Endothelial cell (in vitro differentiated cells): Measurements from ENCODE around the gene RAB44. TPM values are rescaled to one million over a fixed set of nuclear protein-coding genes. Genes with fewer than 3 reads are reported as not detected.

Source experiments
- DNase-seq: peaks from one replicate; pipeline ENCODE4 v3.0.0; 2021; ENCODE audit warnings: low spot score
- H3K27ac Mint-ChIP-seq: one replicate; pipeline ENCODE4 v1.8.0; 2021; ENCODE audit warnings: mixed read lengths, inconsistent platforms; ENCODE audit not compliant: unreplicated experiment
- H3K27me3 Mint-ChIP-seq: one replicate; pipeline ENCODE4 v1.8.0; 2021; ENCODE audit warnings: mild to moderate bottlenecking, moderate library complexity, mixed read lengths, inconsistent platforms; ENCODE audit not compliant: unreplicated experiment
- H3K36me3 Mint-ChIP-seq: one replicate; pipeline ENCODE4 v1.8.0; 2021; ENCODE audit warnings: mild to moderate bottlenecking, low read depth, mixed read lengths, inconsistent platforms; ENCODE audit not compliant: unreplicated experiment
- H3K4me1 Mint-ChIP-seq: one replicate; pipeline ENCODE4 v1.8.0; 2021; ENCODE audit warnings: mild to moderate bottlenecking, mixed read lengths, inconsistent platforms; ENCODE audit not compliant: unreplicated experiment
- H3K4me3 Mint-ChIP-seq: one replicate; pipeline ENCODE4 v1.8.0; 2021; ENCODE audit warnings: mild to moderate bottlenecking, mixed read lengths, inconsistent platforms; ENCODE audit not compliant: unreplicated experiment
- H3K9me3 Mint-ChIP-seq: one replicate; pipeline ENCODE4 v1.8.0; 2021; ENCODE audit warnings: mixed read lengths, inconsistent platforms; ENCODE audit not compliant: unreplicated experiment
- total RNA-seq: library from RNA; stranded (reverse); fragmentation: NEBNext Ultra II Directional; extraction: Animal tissue kit (Norgen Biotek cat#: 25700); gene quantifications from one replicate; pipeline ENCODE4 v1.2.1, GENCODE V29; 2021; ENCODE audit not compliant: unreplicated experiment
- TF ChIP-seq, protein P1 (sequence below): fragments of 200-600 bp; sonication (generic); IDR thresholded peaks from one replicate; pipeline ENCODE4 v1.5.0; 2021; ENCODE audit warnings: antibody characterized with exemption; ENCODE audit not compliant: unreplicated experiment

The RAB44 gene
- total RNA-seq, 1 donor from 2014 or later, result not detected

DNA sequence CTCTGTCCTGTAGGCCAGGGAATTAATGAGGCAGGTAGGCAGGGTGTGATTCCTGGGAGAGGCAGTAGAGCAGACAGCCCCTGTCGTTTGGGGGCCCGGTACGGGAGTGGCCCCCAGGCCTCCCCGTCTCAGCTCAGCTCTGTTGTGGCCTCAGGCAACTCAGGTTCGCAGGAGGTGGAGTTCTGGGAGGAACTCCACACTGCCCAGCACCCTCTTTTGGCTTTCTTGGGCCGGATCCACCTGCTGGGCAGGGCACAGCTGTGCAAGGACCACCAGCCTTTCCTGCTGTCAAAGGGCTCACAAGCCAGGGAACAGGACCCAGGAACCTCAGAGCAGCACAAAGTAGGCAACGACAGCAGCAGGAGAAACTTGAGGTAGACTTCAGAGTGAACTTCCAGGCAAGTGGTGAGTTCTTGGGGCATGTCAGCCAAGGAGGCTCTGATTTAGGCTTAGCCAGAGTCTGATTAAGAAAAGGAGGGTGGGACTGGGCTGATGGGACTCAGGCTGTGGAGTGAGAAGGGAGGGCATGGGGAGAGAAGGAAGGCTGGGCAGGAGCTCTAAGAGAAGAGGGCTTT lies 36.9 kb downstream of the RAB44 start:
- Mint-ChIP-seq H3K4me1 (peaks cover 16% of the 10 kb centered on the region), H3K36me3 (no peaks in the 10 kb centered on the region), H3K9me3 (no peaks in the 10 kb centered on the region), H3K27ac (no peak overlapping the region), H3K4me3 (no peak overlapping the region), H3K27me3 (no peaks in the 10 kb centered on the region)
- DNase-seq, result no peak
- TF ChIP-seq, protein P1, sequence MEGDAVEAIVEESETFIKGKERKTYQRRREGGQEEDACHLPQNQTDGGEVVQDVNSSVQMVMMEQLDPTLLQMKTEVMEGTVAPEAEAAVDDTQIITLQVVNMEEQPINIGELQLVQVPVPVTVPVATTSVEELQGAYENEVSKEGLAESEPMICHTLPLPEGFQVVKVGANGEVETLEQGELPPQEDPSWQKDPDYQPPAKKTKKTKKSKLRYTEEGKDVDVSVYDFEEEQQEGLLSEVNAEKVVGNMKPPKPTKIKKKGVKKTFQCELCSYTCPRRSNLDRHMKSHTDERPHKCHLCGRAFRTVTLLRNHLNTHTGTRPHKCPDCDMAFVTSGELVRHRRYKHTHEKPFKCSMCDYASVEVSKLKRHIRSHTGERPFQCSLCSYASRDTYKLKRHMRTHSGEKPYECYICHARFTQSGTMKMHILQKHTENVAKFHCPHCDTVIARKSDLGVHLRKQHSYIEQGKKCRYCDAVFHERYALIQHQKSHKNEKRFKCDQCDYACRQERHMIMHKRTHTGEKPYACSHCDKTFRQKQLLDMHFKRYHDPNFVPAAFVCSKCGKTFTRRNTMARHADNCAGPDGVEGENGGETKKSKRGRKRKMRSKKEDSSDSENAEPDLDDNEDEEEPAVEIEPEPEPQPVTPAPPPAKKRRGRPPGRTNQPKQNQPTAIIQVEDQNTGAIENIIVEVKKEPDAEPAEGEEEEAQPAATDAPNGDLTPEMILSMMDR, result no peak

DNA sequence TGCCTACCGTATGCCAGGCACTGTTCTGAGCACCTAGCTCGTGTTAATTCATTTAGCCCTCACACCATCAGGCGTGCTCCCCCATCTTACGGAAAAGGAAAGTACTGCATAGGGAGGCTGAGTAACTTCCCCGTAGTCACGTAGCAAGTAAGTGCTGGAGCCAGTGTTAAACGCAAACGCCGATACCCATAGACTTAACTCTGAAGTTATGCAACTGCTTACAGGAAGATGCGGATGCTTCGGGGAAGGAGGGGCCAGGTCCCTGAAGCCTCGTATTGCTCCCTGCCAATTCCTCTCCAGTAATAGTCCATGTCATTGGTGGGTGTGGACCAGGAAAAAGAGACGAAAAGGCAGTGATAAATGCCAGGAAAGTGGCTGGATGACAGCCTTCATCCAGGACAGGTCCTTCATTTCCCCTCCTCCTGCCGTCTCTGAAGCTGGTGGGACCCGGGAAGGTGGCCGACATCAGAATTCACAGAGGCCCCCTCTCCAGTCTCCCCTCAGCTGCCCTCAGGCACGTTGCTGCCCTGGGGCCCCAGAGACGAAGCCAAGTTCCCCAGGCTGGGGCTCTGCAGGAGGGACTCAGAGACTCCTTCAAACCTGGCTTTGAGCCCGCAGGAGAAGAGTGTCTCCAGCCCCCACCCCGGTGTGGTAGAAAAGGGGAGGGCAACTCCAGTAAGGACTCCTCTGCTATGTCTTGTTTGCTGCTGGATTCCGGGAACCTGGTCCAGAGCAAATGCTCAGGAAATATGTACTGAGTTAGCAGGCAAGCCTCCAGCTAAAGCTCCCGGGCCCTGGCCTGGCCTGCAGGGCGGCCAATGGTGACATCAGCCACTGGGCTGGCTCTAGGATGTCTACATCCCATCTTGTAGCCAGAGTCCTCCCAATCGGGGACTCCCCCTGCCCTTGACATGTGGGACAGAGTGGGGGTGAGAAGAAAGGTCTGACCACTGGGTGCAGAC lies 37.8 kb downstream of the RAB44 start:
- H3K27ac Mint-ChIP-seq, result no peak overlapping the region
- no peak overlapping the region for H3K4me3 Mint-ChIP-seq
- TF ChIP-seq, protein P1, result no peak
- H3K36me3 Mint-ChIP-seq, result no peaks in the 10 kb centered on the region
- no peak for DNase-seq
- H3K27me3 Mint-ChIP-seq, result peaks cover 1% of the 10 kb centered on the region
- H3K9me3 Mint-ChIP-seq, result no peaks in the 10 kb centered on the region
- H3K4me1 Mint-ChIP-seq, result peaks cover 19% of the 10 kb centered on the region

DNA sequence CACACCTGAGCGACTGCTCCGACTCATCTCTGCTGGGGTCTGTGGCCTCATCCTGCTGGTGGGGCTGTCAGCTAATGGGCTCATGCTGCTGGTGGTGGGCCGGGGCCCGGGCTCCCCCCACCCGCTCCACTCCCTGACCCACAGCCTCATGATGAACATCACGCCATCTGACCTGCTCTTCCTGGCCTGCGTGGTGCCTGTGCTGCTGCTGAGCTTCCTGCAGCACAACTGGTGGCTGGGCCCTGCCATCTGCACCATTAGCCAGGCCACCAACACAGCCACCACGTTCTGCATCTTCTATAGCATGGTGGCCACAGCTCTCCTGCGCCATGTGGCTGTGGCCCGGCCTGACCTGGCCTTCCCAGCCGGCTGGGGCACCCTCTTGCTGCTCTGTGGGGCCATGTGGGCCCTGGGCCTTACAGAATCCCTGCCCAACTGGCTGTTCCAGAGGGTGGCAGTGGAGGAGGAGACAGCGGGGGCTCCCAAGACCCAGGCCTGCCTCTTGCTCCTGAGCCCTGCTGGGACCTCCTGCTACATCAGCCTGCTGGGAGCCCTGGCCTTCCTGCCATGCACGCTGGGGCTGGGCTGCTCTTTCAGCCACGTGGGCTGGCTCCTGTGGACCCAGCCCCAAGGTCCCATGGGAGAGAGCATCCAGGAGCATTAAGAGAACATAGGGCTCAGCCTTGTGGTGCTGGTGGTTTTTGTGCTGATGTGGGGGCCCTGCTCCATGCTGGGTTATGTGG lies 39.6 kb downstream of the RAB44 start:
- H3K4me1 Mint-ChIP-seq, result peaks cover 12% of the 10 kb centered on the region
- peaks cover 1% of the 10 kb centered on the region for H3K27me3 Mint-ChIP-seq
- no peak overlapping the region for H3K27ac Mint-ChIP-seq
- TF ChIP-seq, protein P1, result no peak
- H3K36me3 Mint-ChIP-seq, result no peaks in the 10 kb centered on the region
- H3K4me3 Mint-ChIP-seq, result no peak overlapping the region
- no peak for DNase-seq
- no peaks in the 10 kb centered on the region for H3K9me3 Mint-ChIP-seq

DNA sequence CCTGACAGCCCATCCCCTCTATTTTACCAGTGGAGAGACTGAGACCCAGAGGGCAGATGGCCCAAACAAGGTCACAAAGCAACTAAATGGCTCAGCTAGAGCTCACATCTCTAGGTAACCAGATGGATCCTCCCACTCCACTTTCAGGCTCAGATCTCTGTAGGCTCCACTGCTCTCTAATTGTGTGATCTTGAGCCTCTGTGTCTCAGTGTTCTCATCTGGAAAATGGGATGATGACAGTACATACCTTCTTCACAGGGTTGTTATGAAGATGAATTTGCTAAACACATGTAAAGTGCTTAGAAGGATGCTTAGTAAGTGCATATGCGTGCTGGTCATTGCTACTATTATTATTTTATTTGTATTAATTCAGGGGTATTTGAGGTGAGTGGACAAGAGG lies 40.5 kb downstream of the RAB44 start:
- Mint-ChIP-seq H3K27ac (no peak overlapping the region), H3K27me3 (peaks cover 6% of the 10 kb centered on the region)

More for the DNA sequence above, 40.5 kb downstream of the RAB44 start:
- peaks cover 12% of the 10 kb centered on the region for H3K4me1 Mint-ChIP-seq
- peaks cover 5% of the 10 kb centered on the region for H3K36me3 Mint-ChIP-seq
- TF ChIP-seq, protein P1, result no peak
- H3K9me3 Mint-ChIP-seq, result no peaks in the 10 kb centered on the region
- H3K4me3 Mint-ChIP-seq, result no peak overlapping the region
- DNase-seq, result no peak
